Measurements from ENCODE around the gene SMYD3.

GRCh38 chr1:245859493-245860114, 647.5 kb downstream of the SMYD3 start:
- TF ChIP-seq CTCF (IDR thresholded peaks at IDR 0.05) (no peak), EZH2 (IDR thresholded peaks at IDR 0.05; ENCODE audit: borderline replicate concordance, insufficient read depth, low read depth, low read length, poor library complexity, severe bottlenecking) (no peak)
